Endothelial cell of umbilical vein (primary cell): Measurements from ENCODE around the gene NEDD4L. TPM values are rescaled to one million over a fixed set of nuclear protein-coding genes. Genes with fewer than 3 reads are reported as not detected.
"Not testable (repeated sequence)": the region's sequence is repeated elsewhere in the genome, so short reads cannot be mapped to it uniquely, and the experiment has no call there.

ENCODE experiments used
- BruUV-seq: library from RNA; stranded (reverse); fragments of 400-500 nt; replicated peaks from 2 replicates; lab custom pipeline; 2021; lab: Mats Ljungman, UMichigan
- CTCF ChIA-PET: fragments of 300-600, 350-600 bp; sonication (Branson Sonifier 250); formaldehyde crosslinking; loops from one replicate; lab custom pipeline; 2021; ENCODE audit warnings: antibody characterized with exemption, inconsistent platforms; lab: Charles Lee
- POLR2A ChIA-PET: fragments of 300-600, 350-600 bp; sonication (Branson Sonifier 250); formaldehyde crosslinking; loops from one replicate; lab custom pipeline; 2021; ENCODE audit warnings: antibody characterized with exemption, inconsistent platforms; lab: Charles Lee
- DNase-seq: peaks from one replicate; pipeline ENCODE4 v3.0.0-alpha.2; 2011; ENCODE audit warnings: low read depth, low spot score
- FAIRE-seq: peaks from 2 replicates; lab custom pipeline; 2011; peaks lifted over from hg19 to GRCh38; lab: Jason Lieb, UNC
- H2AFZ ChIP-seq: 2 replicates; pipeline ENCODE4 v1.6.0; 2012; ENCODE audit warnings: low read depth, low read length, control low read depth, inconsistent platforms
- H3K27ac ChIP-seq: 2 replicates; pipeline ENCODE4 v1.5.1; 2011; ENCODE audit warnings: low read depth, mild to moderate bottlenecking, control low read depth, low read length, moderate library complexity; ENCODE audit not compliant: insufficient read depth
- H3K27me3 ChIP-seq, 2 experiments: 2 replicates each; pipeline versions ENCODE4 v1.6.0 to v1.6.1; 2011; ENCODE audit warnings: low read length in 2 of 2, mixed read lengths in 1 of 2; ENCODE audit not compliant: control insufficient read depth in 2 of 2, insufficient read depth in 2 of 2
- H3K36me3 ChIP-seq, 2 experiments: 2 replicates in 1 of 2; 3 replicates in 1 of 2; pipeline ENCODE4 v1.5.1; 2011; ENCODE audit warnings: low read length in 2 of 2, mild to moderate bottlenecking in 1 of 2, moderate library complexity in 1 of 2; ENCODE audit not compliant: control insufficient read depth in 2 of 2, insufficient read depth in 2 of 2; ENCODE audit errors: extremely low read depth in 1 of 2
- H3K4me1 ChIP-seq: 3 replicates; pipeline ENCODE4 v1.5.1; 2011; ENCODE audit warnings: mild to moderate bottlenecking, low read length; ENCODE audit not compliant: control insufficient read depth, insufficient read depth; ENCODE audit errors: extremely low read depth
- H3K4me2 ChIP-seq: 2 replicates; pipeline ENCODE4 v1.6.1; 2011; ENCODE audit warnings: low read length, control low read depth, mixed read lengths; ENCODE audit not compliant: insufficient read depth
- H3K4me3 ChIP-seq, 3 experiments: fragments of 200-600 bp in 1 of 3; sonication (generic), shearing (Covaris generic) in 1 of 3; replicated peaks in 1 of 3; 2 replicates each; pipeline ENCODE4 v1.5.1; 2011 to 2016; ENCODE audit warnings: control low read depth in 3 of 3, low read length in 3 of 3, mild to moderate bottlenecking in 2 of 3, inconsistent platforms in 1 of 3, low read depth in 1 of 3, moderate library complexity in 1 of 3; ENCODE audit not compliant: insufficient read depth in 1 of 3
- H3K79me2 ChIP-seq: 2 replicates; pipeline ENCODE4 v1.6.0; 2012; ENCODE audit warnings: low read length, inconsistent platforms; ENCODE audit not compliant: control insufficient read depth, insufficient read depth
- H3K9ac ChIP-seq: replicated peaks from 2 replicates; pipeline ENCODE3; 2011; ENCODE audit warnings: low read length, control low read depth; ENCODE audit not compliant: insufficient read depth; ENCODE audit errors: extremely low read depth
- H3K9me1 ChIP-seq: replicated peaks from 3 replicates; pipeline ENCODE4 v1.6.0; 2011; ENCODE audit warnings: mild to moderate bottlenecking, low read length; ENCODE audit not compliant: control insufficient read depth, insufficient read depth; ENCODE audit errors: extremely low read depth
- H3K9me3 ChIP-seq: replicated peaks from 2 replicates; pipeline ENCODE4 v1.5.1; 2012; ENCODE audit warnings: low read length, inconsistent platforms; ENCODE audit not compliant: control insufficient read depth, insufficient read depth
- H4K20me1 ChIP-seq: replicated peaks from 2 replicates; pipeline ENCODE3; 2011; ENCODE audit warnings: mild to moderate bottlenecking, low read length; ENCODE audit not compliant: control insufficient read depth, insufficient read depth; ENCODE audit errors: extremely low read depth
- EZH2 ChIP-seq: IDR thresholded peaks from 2 replicates; pipeline ENCODE4 v1.6.1; 2012; ENCODE audit warnings: borderline replicate concordance, low read depth, mild to moderate bottlenecking, moderate library complexity, low read length, inconsistent platforms; ENCODE audit not compliant: severe bottlenecking
- FOS ChIP-seq: IDR thresholded peaks from 2 replicates; pipeline ENCODE4 v1.6.1; 2011; ENCODE audit warnings: mild to moderate bottlenecking, low read length, moderate library complexity, borderline replicate concordance; ENCODE audit not compliant: insufficient read depth
- GATA2 ChIP-seq: IDR thresholded peaks from 2 replicates; pipeline ENCODE4 v1.7.0; 2011; ENCODE audit warnings: low read depth, mild to moderate bottlenecking, moderate library complexity, mixed read lengths, low read length; ENCODE audit not compliant: insufficient read length, insufficient read depth
- JUN ChIP-seq: IDR thresholded peaks from 2 replicates; pipeline ENCODE4 v1.6.1; 2011; ENCODE audit warnings: borderline replicate concordance, low read depth; ENCODE audit not compliant: insufficient read length, insufficient read depth
- MYC ChIP-seq: IDR thresholded peaks from one replicate; pipeline ENCODE4 v1.6.1; 2011; ENCODE audit warnings: mild to moderate bottlenecking, low read depth, low read length
- POLR2A ChIP-seq: IDR thresholded peaks from 2 replicates; pipeline ENCODE4 v1.6.1; 2012; ENCODE audit warnings: low read depth, mild to moderate bottlenecking, control low read depth, low read length
- POLR2AphosphoS5 ChIP-seq: IDR thresholded peaks from 2 replicates; pipeline ENCODE4 v1.6.1; 2012; ENCODE audit warnings: low read depth, mild to moderate bottlenecking, control low read depth, low read length, moderate library complexity; ENCODE audit not compliant: insufficient read depth
- dilution Hi-C: fragments of 300-500 bp; cut with MboI; formaldehyde crosslinking; loops from one replicate; pipeline ENCODE4 v1.15.0; 2019; ENCODE audit warnings: low sequenced_read_pairs; ENCODE audit not compliant: extremely low pct_ligation_motif_present
- intact Hi-C: fragments of 100-400 bp; cut with micrococcal nuclease; formaldehyde crosslinking; loops from one replicate; pipeline ENCODE4 v1.10.0; 2022
- polyA plus RNA-seq, 4 experiments: library from polyadenylated mRNA; depleted of rRNA in 3 of 4; stranded (reverse) in 3 of 4; unstranded in 1 of 4; fragments of >200 nt; gene quantifications; 2 replicates each; pipeline versions ENCODE4 v1.2.1 to v1.2.3, GENCODE V29; 2011 to 2012; ENCODE audit warnings: missing spikeins in 1 of 4
- total RNA-seq: library from RNA; stranded (reverse); gene quantifications from 2 replicates; pipeline ENCODE4 v1.2.3, GENCODE V29; 2021
- TF ChIP-seq, protein P1 (sequence below): IDR thresholded peaks from 2 replicates; pipeline ENCODE4 v1.6.1; 2011; ENCODE audit not compliant: insufficient read depth, insufficient read length
- TF ChIP-seq, protein P2 (sequence below), 2 donors: IDR thresholded peaks; 1 replicate in 1 of 2; 2 replicates in 1 of 2; pipeline ENCODE4 v1.5.1; 2011; ENCODE audit warnings: low read length in 2 of 2, mild to moderate bottlenecking in 2 of 2, moderate library complexity in 2 of 2, control low read depth in 1 of 2, inconsistent platforms in 1 of 2, low read depth in 1 of 2; ENCODE audit not compliant: insufficient read depth in 1 of 2; ENCODE audit errors: extremely low read depth in 1 of 2

Gene NEDD4L
- total and polyA plus RNA-seq, 2 donors (not counting 3 experiments of a cell fraction or from before 2014, with no cell fraction given) = 20.5 to 78.9 TPM

DNA sequence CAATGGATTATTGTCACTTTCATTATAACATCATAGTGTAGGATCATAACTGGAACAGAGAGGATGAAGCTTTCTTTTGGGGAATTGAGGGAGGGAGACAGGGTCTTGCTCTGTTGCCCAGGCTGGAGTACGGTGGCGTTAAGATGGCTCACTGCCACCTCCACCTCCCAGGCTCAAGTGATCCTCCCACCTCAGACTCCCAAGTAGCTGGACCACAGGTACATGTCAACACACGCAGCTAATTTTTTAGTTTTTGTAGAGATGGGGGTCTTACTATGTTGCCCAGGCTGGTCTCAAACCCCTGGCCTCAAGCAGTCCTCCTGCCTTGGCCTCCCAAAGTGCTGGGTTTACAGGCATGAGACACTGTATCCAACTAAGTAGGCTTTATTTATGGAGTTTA, 221.5 kb downstream of the NEDD4L start:
- H3K36me3 ChIP-seq, CTCF ChIA-PET, H3K9ac ChIP-seq, H3K4me3 ChIP-seq, H3K27me3 ChIP-seq, dilution Hi-C loops, H4K20me1 ChIP-seq, DNase-seq, H2AFZ ChIP-seq, H3K79me2 ChIP-seq, H3K9me1 ChIP-seq, H3K27ac ChIP-seq, H3K9me3 ChIP-seq, H3K4me2 ChIP-seq, POLR2A ChIA-PET, FAIRE-seq, intact Hi-C loops, BruUV-seq: not testable (repeated sequence)
- peaks cover 33% of the 10 kb centered on the region for H3K4me1 ChIP-seq

DNA sequence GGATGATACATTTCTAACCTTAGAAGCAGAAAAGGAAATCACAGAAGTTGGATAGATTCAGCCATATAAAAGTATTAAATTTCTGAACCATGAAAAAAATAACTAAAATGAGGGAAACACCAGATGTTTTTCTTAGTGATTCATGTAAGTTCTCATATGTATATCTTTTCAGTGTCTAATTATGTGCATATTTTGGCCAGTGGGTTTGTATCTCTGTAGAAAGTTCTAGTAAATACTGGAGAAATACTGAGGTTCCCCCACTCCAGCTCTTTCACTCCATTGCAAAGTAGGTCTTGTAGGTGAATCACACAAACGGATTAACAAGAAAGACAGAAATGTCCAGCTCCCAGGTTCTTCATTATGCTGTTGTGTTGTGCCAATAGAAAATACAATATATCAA, 222.3 kb downstream of the NEDD4L start:
- Histone ChIP-seq H3K9ac (no peak overlapping the region), H3K27me3 (no peaks in the 10 kb centered on the region), H4K20me1 (no peaks in the 10 kb centered on the region), H2AFZ (no peak overlapping the region), H3K9me3 (no peaks in the 10 kb centered on the region), H3K27ac (no peak overlapping the region), H3K4me2 (no peak overlapping the region), H3K4me3 (no peak overlapping the region), H3K36me3 (no peaks in the 10 kb centered on the region), H3K79me2 (no peaks in the 10 kb centered on the region), H3K9me1 (no peaks in the 10 kb centered on the region), H3K4me1 (peaks cover 33% of the 10 kb centered on the region)
- no peak for TF ChIP-seq GATA2
- no peak for TF ChIP-seq POLR2A
- no peak for TF ChIP-seq EZH2
- TF ChIP-seq, protein P1, sequence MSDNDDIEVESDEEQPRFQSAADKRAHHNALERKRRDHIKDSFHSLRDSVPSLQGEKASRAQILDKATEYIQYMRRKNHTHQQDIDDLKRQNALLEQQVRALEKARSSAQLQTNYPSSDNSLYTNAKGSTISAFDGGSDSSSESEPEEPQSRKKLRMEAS = no peak
- TF ChIP-seq MYC = no peak
- TF ChIP-seq FOS = no peak
- TF ChIP-seq JUN = no peak
- TF ChIP-seq, protein P2, sequence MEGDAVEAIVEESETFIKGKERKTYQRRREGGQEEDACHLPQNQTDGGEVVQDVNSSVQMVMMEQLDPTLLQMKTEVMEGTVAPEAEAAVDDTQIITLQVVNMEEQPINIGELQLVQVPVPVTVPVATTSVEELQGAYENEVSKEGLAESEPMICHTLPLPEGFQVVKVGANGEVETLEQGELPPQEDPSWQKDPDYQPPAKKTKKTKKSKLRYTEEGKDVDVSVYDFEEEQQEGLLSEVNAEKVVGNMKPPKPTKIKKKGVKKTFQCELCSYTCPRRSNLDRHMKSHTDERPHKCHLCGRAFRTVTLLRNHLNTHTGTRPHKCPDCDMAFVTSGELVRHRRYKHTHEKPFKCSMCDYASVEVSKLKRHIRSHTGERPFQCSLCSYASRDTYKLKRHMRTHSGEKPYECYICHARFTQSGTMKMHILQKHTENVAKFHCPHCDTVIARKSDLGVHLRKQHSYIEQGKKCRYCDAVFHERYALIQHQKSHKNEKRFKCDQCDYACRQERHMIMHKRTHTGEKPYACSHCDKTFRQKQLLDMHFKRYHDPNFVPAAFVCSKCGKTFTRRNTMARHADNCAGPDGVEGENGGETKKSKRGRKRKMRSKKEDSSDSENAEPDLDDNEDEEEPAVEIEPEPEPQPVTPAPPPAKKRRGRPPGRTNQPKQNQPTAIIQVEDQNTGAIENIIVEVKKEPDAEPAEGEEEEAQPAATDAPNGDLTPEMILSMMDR (IDR thresholded peaks at IDR 0.05; ENCODE audit: extremely low read depth in 1 of 2, insufficient read depth in 1 of 2, low read depth in 1 of 2, low read length in 2 of 2) = no peak
- no peak for TF ChIP-seq POLR2AphosphoS5
- ChIA-PET POLR2A (no interaction called here), CTCF (no interaction called here)
- no TSS peak for BruUV-seq
- FAIRE-seq = no peak
- no peak for DNase-seq
- intact Hi-C loops (no loop called here), dilution Hi-C loops (no loop called here)
